ENCODE results near the gene UROC1.

DNA sequence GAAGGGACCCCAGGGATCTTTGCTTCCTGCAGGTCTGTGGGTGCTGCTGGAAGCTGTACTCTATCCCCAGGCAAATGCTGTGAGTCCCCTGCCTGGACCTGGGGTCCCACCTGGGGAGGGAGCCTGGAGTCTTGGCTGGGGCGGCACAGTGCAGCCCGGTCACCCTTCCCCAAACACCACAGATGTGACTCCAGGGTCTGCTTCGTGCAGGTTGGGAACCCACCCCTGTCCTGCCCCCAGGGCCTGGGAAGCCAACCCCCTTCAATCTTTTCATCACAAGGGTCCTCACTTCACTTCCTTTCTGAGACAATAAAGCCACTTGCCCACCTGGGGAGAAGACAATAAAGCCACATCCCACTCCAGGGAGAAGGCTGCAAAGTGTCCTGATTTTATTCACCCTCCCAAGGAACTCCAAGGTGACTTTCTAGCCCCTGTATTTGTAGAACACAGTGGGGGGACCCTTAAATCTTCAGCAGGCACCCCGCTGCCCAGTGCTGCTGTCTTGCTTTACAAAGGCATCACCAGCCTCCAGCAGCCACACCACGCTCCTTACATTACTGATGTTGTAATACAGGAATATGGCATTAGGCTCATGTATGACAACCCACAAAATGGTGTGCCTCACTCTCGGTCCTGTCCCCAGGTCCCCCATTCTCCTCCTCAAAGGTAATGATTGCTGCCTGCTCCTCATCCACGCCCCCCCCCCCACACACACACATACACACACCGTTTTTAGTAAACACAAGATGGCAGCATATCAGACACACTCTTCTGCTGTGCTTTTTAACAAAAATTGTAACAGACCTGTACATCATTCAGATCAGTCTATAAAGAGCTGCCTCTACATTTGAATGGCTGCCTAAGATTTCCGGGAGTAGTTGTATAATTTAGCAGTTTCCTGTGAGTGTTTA, 31.2 kb upstream of the UROC1 start:
- no peak for TF ChIP-seq NFIC (IDR thresholded peaks at IDR 0.05)
- TF ChIP-seq CEBPB (IDR thresholded peaks at IDR 0.05) = no peak
- TF ChIP-seq, protein P1, sequence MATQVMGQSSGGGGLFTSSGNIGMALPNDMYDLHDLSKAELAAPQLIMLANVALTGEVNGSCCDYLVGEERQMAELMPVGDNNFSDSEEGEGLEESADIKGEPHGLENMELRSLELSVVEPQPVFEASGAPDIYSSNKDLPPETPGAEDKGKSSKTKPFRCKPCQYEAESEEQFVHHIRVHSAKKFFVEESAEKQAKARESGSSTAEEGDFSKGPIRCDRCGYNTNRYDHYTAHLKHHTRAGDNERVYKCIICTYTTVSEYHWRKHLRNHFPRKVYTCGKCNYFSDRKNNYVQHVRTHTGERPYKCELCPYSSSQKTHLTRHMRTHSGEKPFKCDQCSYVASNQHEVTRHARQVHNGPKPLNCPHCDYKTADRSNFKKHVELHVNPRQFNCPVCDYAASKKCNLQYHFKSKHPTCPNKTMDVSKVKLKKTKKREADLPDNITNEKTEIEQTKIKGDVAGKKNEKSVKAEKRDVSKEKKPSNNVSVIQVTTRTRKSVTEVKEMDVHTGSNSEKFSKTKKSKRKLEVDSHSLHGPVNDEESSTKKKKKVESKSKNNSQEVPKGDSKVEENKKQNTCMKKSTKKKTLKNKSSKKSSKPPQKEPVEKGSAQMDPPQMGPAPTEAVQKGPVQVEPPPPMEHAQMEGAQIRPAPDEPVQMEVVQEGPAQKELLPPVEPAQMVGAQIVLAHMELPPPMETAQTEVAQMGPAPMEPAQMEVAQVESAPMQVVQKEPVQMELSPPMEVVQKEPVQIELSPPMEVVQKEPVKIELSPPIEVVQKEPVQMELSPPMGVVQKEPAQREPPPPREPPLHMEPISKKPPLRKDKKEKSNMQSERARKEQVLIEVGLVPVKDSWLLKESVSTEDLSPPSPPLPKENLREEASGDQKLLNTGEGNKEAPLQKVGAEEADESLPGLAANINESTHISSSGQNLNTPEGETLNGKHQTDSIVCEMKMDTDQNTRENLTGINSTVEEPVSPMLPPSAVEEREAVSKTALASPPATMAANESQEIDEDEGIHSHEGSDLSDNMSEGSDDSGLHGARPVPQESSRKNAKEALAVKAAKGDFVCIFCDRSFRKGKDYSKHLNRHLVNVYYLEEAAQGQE (IDR thresholded peaks at IDR 0.05; ENCODE audit: low read depth) = no peak
- TF ChIP-seq, protein P2, sequence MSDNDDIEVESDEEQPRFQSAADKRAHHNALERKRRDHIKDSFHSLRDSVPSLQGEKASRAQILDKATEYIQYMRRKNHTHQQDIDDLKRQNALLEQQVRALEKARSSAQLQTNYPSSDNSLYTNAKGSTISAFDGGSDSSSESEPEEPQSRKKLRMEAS (IDR thresholded peaks at IDR 0.05) = no peak

All from Ishikawa (cell line).